GM12891 (cell line): ENCODE measurements around the gene RRP36.

Experiments used
- POLR2A ChIP-seq: IDR thresholded peaks from 2 replicates; pipeline ENCODE4 v1.6.1; 2011; ENCODE audit warnings: low read depth, low read length, control low read depth
- TAF1 ChIP-seq: IDR thresholded peaks from 2 replicates; pipeline ENCODE4 v1.6.1; 2011; ENCODE audit warnings: low read depth, low read length, control low read depth

- TF ChIP-seq POLR2A (no peak), TAF1 (no peak)
Measured at GRCh38 chr6:43075670-43076463, 54.4 kb downstream of the RRP36 start, which contains the start of gene PTK7.
